HEK293 (cell line): ENCODE results near the gene COX7A2.
A peak's percentile ranks its signal among the peaks of the same experiment; 100 is the strongest.

Source experiments
- ELK4 ChIP-seq: IDR thresholded peaks from 2 replicates; pipeline ENCODE4 v1.6.1; 2011; ENCODE audit warnings: mild to moderate bottlenecking, low read depth, low read length, borderline replicate concordance
- OSR2 ChIP-seq: fragments of 450-650 bp; formaldehyde crosslinking; IDR thresholded peaks from 2 replicates; pipeline ENCODE4 v1.5.1; 2016; ENCODE audit warnings: missing biosample characterization, missing genetic modification characterization
- PBX3 ChIP-seq: sonication (generic); formaldehyde crosslinking; IDR thresholded peaks from 2 replicates; pipeline ENCODE4 v1.8.1; 2022; ENCODE audit warnings: mild to moderate bottlenecking, moderate library complexity, missing genetic modification reagents
- SALL2 ChIP-seq: fragments of 450-650 bp; formaldehyde crosslinking; IDR thresholded peaks from 2 replicates; pipeline ENCODE4 v1.5.0; 2017; ENCODE audit warnings: missing biosample characterization, mild to moderate bottlenecking, missing genetic modification characterization, borderline replicate concordance
- ZBTB44 ChIP-seq: fragments of 450-650 bp; IDR thresholded peaks from 2 replicates; pipeline ENCODE4 v1.5.1; 2018; ENCODE audit warnings: missing biosample characterization, mild to moderate bottlenecking, missing genetic modification characterization
- ZBTB6 ChIP-seq: fragments of 450-650 bp; formaldehyde crosslinking; IDR thresholded peaks from 2 replicates; pipeline ENCODE4 v1.5.1; 2017; ENCODE audit warnings: missing biosample characterization, missing genetic modification characterization
- ZBTB8A ChIP-seq: fragments of 450-650 bp; formaldehyde crosslinking; IDR thresholded peaks from 2 replicates; pipeline ENCODE4 v1.5.1; 2016; ENCODE audit warnings: missing biosample characterization, missing genetic modification characterization
- ZNF112 ChIP-seq: fragments of 450-650 bp; formaldehyde crosslinking; IDR thresholded peaks from 2 replicates; pipeline ENCODE4 v1.5.0; 2017; ENCODE audit warnings: missing biosample characterization, missing genetic modification characterization
- ZNF114 ChIP-seq: fragments of 450-650 bp; formaldehyde crosslinking; IDR thresholded peaks from 2 replicates; pipeline ENCODE4 v1.5.0; 2017; ENCODE audit warnings: missing biosample characterization, missing genetic modification characterization
- ZNF121 ChIP-seq: fragments of 450-650 bp; formaldehyde crosslinking; IDR thresholded peaks from 2 replicates; pipeline ENCODE4 v1.5.1; 2016; ENCODE audit warnings: missing biosample characterization, missing genetic modification characterization
- ZNF138 ChIP-seq: fragments of 450-650 bp; formaldehyde crosslinking; IDR thresholded peaks from 2 replicates; pipeline ENCODE4 v1.5.1; 2016; ENCODE audit warnings: missing biosample characterization, missing genetic modification characterization, borderline replicate concordance
- ZNF18 ChIP-seq: fragments of 450-650 bp; formaldehyde crosslinking; IDR thresholded peaks from 2 replicates; pipeline ENCODE4 v1.5.1; 2016; ENCODE audit warnings: missing biosample characterization, missing genetic modification characterization
- ZNF280C ChIP-seq: fragments of 450-650 bp; formaldehyde crosslinking; IDR thresholded peaks from 2 replicates; pipeline ENCODE4 v1.5.1; 2016; ENCODE audit warnings: missing biosample characterization, missing genetic modification characterization
- ZNF311 ChIP-seq: fragments of 450-650 bp; formaldehyde crosslinking; IDR thresholded peaks from 2 replicates; pipeline ENCODE4 v1.5.1; 2017; ENCODE audit warnings: missing biosample characterization, missing genetic modification characterization, borderline replicate concordance
- ZNF350 ChIP-seq: fragments of 450-650 bp; formaldehyde crosslinking; IDR thresholded peaks from 2 replicates; pipeline ENCODE4 v1.5.0; 2017; ENCODE audit warnings: missing biosample characterization, mild to moderate bottlenecking, missing genetic modification characterization
- ZNF362 ChIP-seq: fragments of 450-650 bp; formaldehyde crosslinking; IDR thresholded peaks from 2 replicates; pipeline ENCODE4 v1.5.1; 2016; ENCODE audit warnings: missing biosample characterization, missing genetic modification characterization
- ZNF391 ChIP-seq: fragments of 450-650 bp; formaldehyde crosslinking; IDR thresholded peaks from 2 replicates; pipeline ENCODE4 v1.5.1; 2016; ENCODE audit warnings: low read depth, missing biosample characterization, missing genetic modification characterization, borderline replicate concordance
- ZNF394 ChIP-seq: fragments of 450-650 bp; formaldehyde crosslinking; IDR thresholded peaks from 2 replicates; pipeline ENCODE4 v1.5.1; 2016; ENCODE audit warnings: missing biosample characterization, missing genetic modification characterization, mild to moderate bottlenecking, moderate library complexity, borderline replicate concordance
- ZNF404 ChIP-seq: fragments of 450-650 bp; formaldehyde crosslinking; IDR thresholded peaks from 2 replicates; pipeline ENCODE4 v1.5.1; 2017; ENCODE audit warnings: missing biosample characterization, missing genetic modification characterization
- ZNF510 ChIP-seq: fragments of 450-650 bp; formaldehyde crosslinking; IDR thresholded peaks from 2 replicates; pipeline ENCODE4 v1.5.1; 2018; ENCODE audit warnings: mild to moderate bottlenecking, missing genetic modification characterization, missing biosample characterization; ENCODE audit not compliant: insufficient replicate concordance
- ZNF521 ChIP-seq: fragments of 450-650 bp; formaldehyde crosslinking; IDR thresholded peaks from 2 replicates; pipeline ENCODE4 v1.5.1; 2017; ENCODE audit warnings: missing biosample characterization, mild to moderate bottlenecking, missing genetic modification characterization
- ZNF529 ChIP-seq: fragments of 450-650 bp; formaldehyde crosslinking; IDR thresholded peaks from 2 replicates; pipeline ENCODE4 v1.5.1; 2017; ENCODE audit warnings: missing genetic modification characterization, missing biosample characterization; ENCODE audit not compliant: insufficient replicate concordance
- ZNF561 ChIP-seq: fragments of 450-650 bp; IDR thresholded peaks from 2 replicates; pipeline ENCODE4 v1.5.1; 2018; ENCODE audit warnings: missing biosample characterization, missing genetic modification characterization, borderline replicate concordance
- ZNF600 ChIP-seq: fragments of 450-650 bp; formaldehyde crosslinking; IDR thresholded peaks from 2 replicates; pipeline ENCODE4 v1.5.1; 2016; ENCODE audit warnings: missing biosample characterization, missing genetic modification characterization
- ZNF664 ChIP-seq: fragments of 450-650 bp; formaldehyde crosslinking; IDR thresholded peaks from 2 replicates; pipeline ENCODE4 v1.5.1; 2016; ENCODE audit warnings: missing biosample characterization, missing genetic modification characterization
- ZNF785 ChIP-seq: fragments of 450-650 bp; formaldehyde crosslinking; IDR thresholded peaks from 2 replicates; pipeline ENCODE4 v1.5.1; 2016; ENCODE audit warnings: missing biosample characterization, missing genetic modification characterization
- ZSCAN5A ChIP-seq: fragments of 450-650 bp; formaldehyde crosslinking; IDR thresholded peaks from 2 replicates; pipeline ENCODE4 v1.5.1; 2016; ENCODE audit warnings: missing biosample characterization, missing genetic modification characterization

Gene COX7A2

GRCh38 chr6:75205776-75206575 lies 37.6 kb downstream of the COX7A2 start, which contains the start of gene COL12A1 (continued):
- TF ChIP-seq PBX3 (CRISPR knock-in tag) = no peak
- TF ChIP-seq ZSCAN5A = no peak
- TF ChIP-seq ZNF362 (tag by site-specific recombination) = no peak
- no peak for TF ChIP-seq ZNF529 (tag by site-specific recombination)
- no peak for TF ChIP-seq SALL2 (tag by site-specific recombination)
- no peak for TF ChIP-seq ZNF404 (tag by site-specific recombination)
- no peak for TF ChIP-seq ZNF121 (tag by site-specific recombination)
- no peak for TF ChIP-seq ZNF350
- no peak for TF ChIP-seq ZNF311 (tag by site-specific recombination)
- TF ChIP-seq ZNF785 (tag by site-specific recombination) = no peak
- TF ChIP-seq ZBTB6 = no peak
- 0 out of 2 replicates have a peak, but pooled peaks have one; percentile 35 for TF ChIP-seq ZNF391 (tag by site-specific recombination)
- no peak for TF ChIP-seq ZNF112
- TF ChIP-seq ZNF18 (tag by site-specific recombination) = no peak
- TF ChIP-seq ZNF280C (tag by site-specific recombination) = no peak
- TF ChIP-seq OSR2 = 0 out of 2 replicates have a peak, but pooled peaks have one; percentile 29
- TF ChIP-seq ZNF561 (tag by site-specific recombination) = 0 out of 2 replicates have a peak, but pooled peaks have one; percentile 38
- peak; percentile 53; the same call in 1 of the 2 replicates for TF ChIP-seq ZBTB8A
- TF ChIP-seq ZNF521 (tag by site-specific recombination) = no peak
- TF ChIP-seq ZNF664 = no peak
- no peak for TF ChIP-seq ZNF510 (tag by site-specific recombination)
- TF ChIP-seq ZNF138 (tag by site-specific recombination) = no peak
- peak; percentile 76; the same call in 1 of the 2 replicates for TF ChIP-seq ZNF600 (tag by site-specific recombination)
- TF ChIP-seq ZNF114 (tag by site-specific recombination) = no peak
- TF ChIP-seq ZNF394 (tag by site-specific recombination) = peak; percentile 95
- TF ChIP-seq ELK4 = no peak
- 0 out of 2 replicates have a peak, but pooled peaks have one; percentile 3 for TF ChIP-seq ZBTB44
